Endothelial cell of umbilical vein (primary cell): ENCODE results near the gene PACS1.

Source experiments
- CTCF ChIP-seq, 2 donors: IDR thresholded peaks; 1 replicate in 1 of 2; 2 replicates in 1 of 2; pipeline ENCODE4 v1.5.1; 2011; ENCODE audit warnings: low read length in 2 of 2, mild to moderate bottlenecking in 2 of 2, moderate library complexity in 2 of 2, control low read depth in 1 of 2, inconsistent platforms in 1 of 2, low read depth in 1 of 2; ENCODE audit not compliant: insufficient read depth in 1 of 2; ENCODE audit errors: extremely low read depth in 1 of 2
- EZH2 ChIP-seq: IDR thresholded peaks from 2 replicates; pipeline ENCODE4 v1.6.1; 2012; ENCODE audit warnings: borderline replicate concordance, low read depth, mild to moderate bottlenecking, moderate library complexity, low read length, inconsistent platforms; ENCODE audit not compliant: severe bottlenecking
- FOS ChIP-seq: IDR thresholded peaks from 2 replicates; pipeline ENCODE4 v1.6.1; 2011; ENCODE audit warnings: mild to moderate bottlenecking, low read length, moderate library complexity, borderline replicate concordance; ENCODE audit not compliant: insufficient read depth
- GATA2 ChIP-seq: IDR thresholded peaks from 2 replicates; pipeline ENCODE4 v1.7.0; 2011; ENCODE audit warnings: low read depth, mild to moderate bottlenecking, moderate library complexity, mixed read lengths, low read length; ENCODE audit not compliant: insufficient read length, insufficient read depth
- JUN ChIP-seq: IDR thresholded peaks from 2 replicates; pipeline ENCODE4 v1.6.1; 2011; ENCODE audit warnings: borderline replicate concordance, low read depth; ENCODE audit not compliant: insufficient read length, insufficient read depth
- MAX ChIP-seq: IDR thresholded peaks from 2 replicates; pipeline ENCODE4 v1.6.1; 2011; ENCODE audit not compliant: insufficient read depth, insufficient read length
- MYC ChIP-seq: IDR thresholded peaks from one replicate; pipeline ENCODE4 v1.6.1; 2011; ENCODE audit warnings: mild to moderate bottlenecking, low read depth, low read length
- POLR2A ChIP-seq: IDR thresholded peaks from 2 replicates; pipeline ENCODE4 v1.6.1; 2012; ENCODE audit warnings: low read depth, mild to moderate bottlenecking, control low read depth, low read length
- POLR2AphosphoS5 ChIP-seq: IDR thresholded peaks from 2 replicates; pipeline ENCODE4 v1.6.1; 2012; ENCODE audit warnings: low read depth, mild to moderate bottlenecking, control low read depth, low read length, moderate library complexity; ENCODE audit not compliant: insufficient read depth

GRCh38 chr11:66284526-66285078, 214.5 kb downstream of the PACS1 start:
- TF ChIP-seq POLR2A, result no peak
- no peak for TF ChIP-seq MAX
- no peak for TF ChIP-seq EZH2
- no peak for TF ChIP-seq CTCF (IDR thresholded peaks at IDR 0.05; ENCODE audit: extremely low read depth in 1 of 2, insufficient read depth in 1 of 2, low read depth in 1 of 2, low read length in 2 of 2)
- no peak for TF ChIP-seq POLR2AphosphoS5
- no peak for TF ChIP-seq JUN
- TF ChIP-seq FOS, result no peak
- TF ChIP-seq GATA2, result no peak
- no peak for TF ChIP-seq MYC
